Spinal cord (tissue), 10 donors: ENCODE measurements around the gene BBS2. TPM values are rescaled to one million over a fixed set of nuclear protein-coding genes. Genes with fewer than 3 reads are reported as not detected.

Experiments
- DNase-seq, 6 donors: peaks; one replicate each; pipeline versions ENCODE4 v3.0.0 to v3.0.0-alpha.2; 2013 to 2015; ENCODE audit warnings: low spot score in 6 of 6, low read depth in 4 of 6
- H3K27ac ChIP-seq: one replicate; pipeline ENCODE4 v1.5.1; 2013; ENCODE audit warnings: low read depth, low read length, control low read depth
- H3K27me3 ChIP-seq: one replicate; pipeline ENCODE4 v1.6.1; 2013; ENCODE audit warnings: low read length; ENCODE audit not compliant: control insufficient read depth, insufficient read depth
- H3K36me3 ChIP-seq: one replicate; pipeline ENCODE4 v1.6.1; 2013; ENCODE audit warnings: low read length; ENCODE audit not compliant: control insufficient read depth, insufficient read depth
- H3K4me1 ChIP-seq: one replicate; pipeline ENCODE4 v1.6.1; 2013; ENCODE audit warnings: low read length; ENCODE audit not compliant: control insufficient read depth, insufficient read depth
- H3K4me3 ChIP-seq: one replicate; pipeline ENCODE4 v1.5.1; 2013; ENCODE audit warnings: low read depth, low read length, control low read depth
- H3K9me3 ChIP-seq: one replicate; pipeline ENCODE4 v1.6.1; 2013; ENCODE audit warnings: low read length; ENCODE audit not compliant: control insufficient read depth, insufficient read depth
- WGBS: methylation state at CpG from one replicate; pipeline ENCODE4 v1.1.5; 2013; ENCODE audit warnings: missing lambda C conversion rate; ENCODE audit not compliant: insufficient coverage; 5-methylcytosine and 5-hydroxymethylcytosine counted together
- polyA plus RNA-seq, 2 donors: library from polyadenylated mRNA; unstranded; fragments of 120-200 nt; gene quantifications; one replicate each; pipeline ENCODE4 v1.2.1, GENCODE V29; 2013; ENCODE audit not compliant: insufficient read length in 2 of 2
- total RNA-seq, 2 donors: library from RNA; depleted of rRNA in 1 of 2; stranded (reverse); fragments of 120-200 nt in 1 of 2; fragments of >200 nt in 1 of 2; gene quantifications; one replicate each; pipeline versions ENCODE4 v1.2.3 to v1.2.4, GENCODE V29; 2013 to 2014
- donor health status: healthy.

The BBS2 gene
- total and polyA plus RNA-seq, 4 donors: 94.8 to 132 (median 114) TPM

GRCh38 chr16:56530872-56531271 is 11.0 kb upstream of the BBS2 start:
- 100% methylated on average over 1 of the region's 1 CpG for WGBS
- Histone ChIP-seq H3K27ac (no peak overlapping the region), H3K9me3 (no peaks in the 10 kb centered on the region), H3K27me3 (no peaks in the 10 kb centered on the region), H3K36me3 (no peaks in the 10 kb centered on the region), H3K4me3 (no peak overlapping the region), H3K4me1 (no peaks in the 10 kb centered on the region)
- no peak for DNase-seq

GRCh38 chr16:56525236-56525635 is 5.4 kb upstream of the BBS2 start:
- Histone ChIP-seq H3K4me1 (peaks cover 7% of the 10 kb centered on the region), H3K27ac (no peak overlapping the region), H3K4me3 (no peak overlapping the region), H3K9me3 (no peaks in the 10 kb centered on the region), H3K27me3 (no peaks in the 10 kb centered on the region), H3K36me3 (no peaks in the 10 kb centered on the region)
- 85% methylated on average over 7 of the region's 9 CpGs for WGBS
- DNase-seq: no peak

DNA sequence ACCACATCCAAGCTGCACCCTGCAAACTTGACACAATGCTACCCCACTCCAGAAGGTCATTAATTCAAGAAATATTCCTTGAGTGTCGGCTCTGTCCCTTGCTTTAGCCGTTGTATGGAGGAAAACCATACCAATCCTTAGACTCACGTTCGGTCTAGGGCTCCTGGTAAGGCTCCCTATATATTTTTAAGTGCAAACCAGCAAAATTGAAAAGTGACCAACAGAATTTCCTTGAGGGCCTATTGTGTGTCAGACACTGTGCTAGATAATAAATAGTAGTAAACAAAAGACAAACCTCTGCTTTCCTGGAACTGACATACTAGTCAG is 390 bp upstream of the BBS2 start:
- DNase-seq: no peak
- Histone ChIP-seq H3K4me1 (peaks cover 29% of the 10 kb centered on the region), H3K36me3 (no peaks in the 10 kb centered on the region), H3K27me3 (no peaks in the 10 kb centered on the region), H3K4me3 (peak overlapping the region; percentile 94), H3K27ac (peak overlapping the region; percentile 76), H3K9me3 (no peaks in the 10 kb centered on the region)
- 37% methylated on average over 4 of the region's 4 CpGs for WGBS

- DNase-seq: no peak
- Histone ChIP-seq H3K9me3 (no peaks in the 10 kb centered on the region), H3K27ac (no peak overlapping the region), H3K27me3 (no peaks in the 10 kb centered on the region), H3K36me3 (no peaks in the 10 kb centered on the region), H3K4me1 (peaks cover 29% of the 10 kb centered on the region), H3K4me3 (peak overlapping the region; percentile 94)
- 92% methylated on average over 2 of the region's 7 CpGs for WGBS
These were observed 1.4 kb downstream of the BBS2 start for GRCh38 chr16:56518425-56518824.

DNA sequence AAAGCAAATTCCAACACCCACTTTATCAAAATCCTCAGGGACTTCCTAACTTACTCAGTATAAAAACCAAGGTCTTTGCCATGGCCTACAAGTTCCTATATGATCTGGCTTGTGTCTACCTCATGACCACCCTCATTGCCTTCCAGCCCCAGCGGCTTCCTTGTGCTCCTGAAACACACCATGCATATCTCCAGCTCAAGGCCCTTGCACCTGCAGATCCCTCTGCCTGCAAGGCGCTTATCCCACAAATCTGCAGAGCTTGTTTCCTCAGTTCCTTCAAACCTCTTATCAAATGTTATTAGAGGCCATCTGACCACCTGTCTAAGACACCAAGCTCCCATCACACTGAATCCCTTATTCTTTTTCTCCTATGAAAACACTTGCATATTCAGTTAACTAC is 2.6 kb downstream of the BBS2 start:
- no peaks in the 10 kb centered on the region for H3K9me3 ChIP-seq
- peaks cover 4% of the 10 kb centered on the region for H3K36me3 ChIP-seq
- H3K27ac ChIP-seq: no peak overlapping the region
- peak overlapping the region; percentile 2 for H3K4me3 ChIP-seq
- no peak for DNase-seq
- WGBS: 97% methylated on average over 2 of the region's 2 CpGs
- H3K4me1 ChIP-seq: peaks cover 29% of the 10 kb centered on the region
- H3K27me3 ChIP-seq: no peaks in the 10 kb centered on the region

DNA sequence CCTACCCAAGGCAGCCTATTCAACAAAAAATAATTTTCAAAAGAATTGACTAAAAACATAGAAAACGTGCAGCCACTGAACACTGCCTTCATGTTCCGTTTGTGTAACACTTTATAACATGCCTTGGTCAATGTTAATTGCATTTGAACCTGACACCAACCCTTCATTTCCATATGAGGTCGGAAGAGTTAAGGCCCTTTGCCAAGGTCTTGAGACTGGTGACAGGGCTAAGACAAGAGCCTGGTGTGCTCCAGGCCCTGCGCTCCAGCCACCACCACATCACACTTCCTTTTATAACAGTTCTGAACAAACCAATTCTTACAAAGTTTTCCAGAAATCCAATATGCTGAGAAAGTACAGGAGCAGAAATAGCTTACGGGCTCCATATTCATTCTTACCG is 4.2 kb downstream of the BBS2 start:
- DNase-seq: peak in 1 of 6 donors; percentile 16
- Histone ChIP-seq H3K4me1 (peaks cover 26% of the 10 kb centered on the region), H3K4me3 (no peak overlapping the region), H3K27me3 (no peaks in the 10 kb centered on the region), H3K9me3 (no peaks in the 10 kb centered on the region), H3K36me3 (peaks cover 5% of the 10 kb centered on the region), H3K27ac (peak overlapping the region; percentile 41)
- WGBS: 39% methylated on average over 4 of the region's 6 CpGs

DNA sequence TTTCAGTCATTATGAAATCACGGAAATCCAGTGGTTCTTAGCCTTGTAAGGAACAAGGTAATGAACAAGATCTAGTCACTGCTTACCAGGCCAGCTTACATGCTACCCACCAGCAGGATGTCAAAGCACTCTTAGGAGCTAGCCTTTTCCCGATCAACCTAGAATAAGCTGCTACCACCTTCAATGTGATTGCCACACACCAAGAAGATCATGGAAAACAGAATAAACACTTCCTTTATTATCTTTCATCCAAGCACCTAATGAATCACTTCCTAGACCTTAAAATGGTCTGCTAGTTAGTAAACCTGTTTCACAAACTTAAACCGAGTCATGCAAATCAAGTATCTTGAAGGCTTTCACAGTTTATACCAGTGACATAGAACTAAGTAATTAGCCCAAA is 5.0 kb downstream of the BBS2 start:
- no peak overlapping the region for H3K27ac ChIP-seq
- H3K36me3 ChIP-seq: peaks cover 12% of the 10 kb centered on the region

DNA sequence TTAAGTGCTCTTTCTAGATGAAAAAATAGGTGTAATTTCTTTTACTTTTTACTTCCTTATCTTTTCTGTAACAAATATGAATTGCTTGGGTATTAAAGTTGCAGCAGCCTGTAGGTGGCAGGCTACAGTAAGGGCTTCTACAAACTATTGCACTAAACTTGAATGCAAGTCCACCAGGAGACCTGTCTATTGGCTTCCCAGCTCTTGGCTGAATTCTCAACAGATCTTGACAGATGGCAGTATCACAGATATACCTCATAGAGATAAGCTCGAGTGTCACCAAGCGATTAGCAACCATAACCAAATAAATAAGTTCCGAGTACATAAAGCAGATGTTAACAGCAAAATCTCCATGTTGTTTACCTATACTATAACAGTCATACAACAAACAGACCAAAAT is 5.9 kb downstream of the BBS2 start:
- peaks cover 16% of the 10 kb centered on the region for H3K36me3 ChIP-seq
- WGBS: no CpG with 5 or more reads among the region's 3 CpGs
- H3K9me3 ChIP-seq: no peaks in the 10 kb centered on the region
- H3K27ac ChIP-seq: no peak overlapping the region
- H3K27me3 ChIP-seq: no peaks in the 10 kb centered on the region
- peaks cover 20% of the 10 kb centered on the region for H3K4me1 ChIP-seq
- H3K4me3 ChIP-seq: no peak overlapping the region
- peak in 3 of 6 donors; percentile 22 to 66 (median 62) for DNase-seq

More for the DNA sequence above, 5.0 kb downstream of the BBS2 start:
- no peaks in the 10 kb centered on the region for H3K9me3 ChIP-seq
- DNase-seq: no peak
- H3K4me1 ChIP-seq: peaks cover 23% of the 10 kb centered on the region
- no peak overlapping the region for H3K4me3 ChIP-seq
- H3K27me3 ChIP-seq: no peaks in the 10 kb centered on the region
- 68% methylated on average over 2 of the region's 3 CpGs for WGBS

- no CpG with 5 or more reads among the region's 2 CpGs for WGBS
- Histone ChIP-seq H3K9me3 (no peaks in the 10 kb centered on the region), H3K4me1 (peaks cover 16% of the 10 kb centered on the region), H3K27me3 (no peaks in the 10 kb centered on the region), H3K27ac (no peak overlapping the region), H3K36me3 (peaks cover 21% of the 10 kb centered on the region), H3K4me3 (no peak overlapping the region)
- DNase-seq: no peak
These were observed 6.7 kb downstream of the BBS2 start for GRCh38 chr16:56513091-56513490.

GRCh38 chr16:56512025-56512424 is 7.8 kb downstream of the BBS2 start:
- Histone ChIP-seq H3K4me3 (no peak overlapping the region), H3K9me3 (no peaks in the 10 kb centered on the region), H3K27me3 (no peaks in the 10 kb centered on the region), H3K4me1 (peaks cover 8% of the 10 kb centered on the region), H3K36me3 (peaks cover 27% of the 10 kb centered on the region), H3K27ac (no peak overlapping the region)
- no peak for DNase-seq
- 100% methylated on average over 1 of the region's 1 CpG for WGBS
